Neural cell (in vitro differentiated cells): ENCODE data around the gene MAP3K14.

Experiments used
- EP300 ChIP-seq: fragments of 450-650 bp; conservative IDR thresholded peaks from 2 replicates; pipeline ENCODE4 v1.6.1; 2014; ENCODE audit warnings: antibody characterized with exemption, mild to moderate bottlenecking, moderate library complexity; ENCODE audit not compliant: poor library complexity, severe bottlenecking
- EZH2 ChIP-seq: fragments of 200-600, 300-800 bp; shearing (Covaris generic), sonication (generic); IDR thresholded peaks from 2 replicates; pipeline ENCODE4 v1.6.1; 2014; ENCODE audit warnings: antibody characterized with exemption, low read length, borderline replicate concordance, mild to moderate bottlenecking; ENCODE audit not compliant: insufficient read depth, poor library complexity, severe bottlenecking
- MXI1 ChIP-seq: fragments of 450-650 bp; conservative IDR thresholded peaks from 2 replicates; pipeline ENCODE4 v1.6.1; 2014; ENCODE audit warnings: antibody characterized with exemption, mild to moderate bottlenecking; ENCODE audit not compliant: poor library complexity, severe bottlenecking
- POLR2AphosphoS5 ChIP-seq: IDR thresholded peaks from 2 replicates; pipeline ENCODE4 v1.6.1; 2012
- RAD21 ChIP-seq: fragments of 450-650 bp; conservative IDR thresholded peaks from 2 replicates; pipeline ENCODE4 v1.6.1; 2014; ENCODE audit warnings: antibody characterized with exemption, mild to moderate bottlenecking, moderate library complexity
- REST ChIP-seq: IDR thresholded peaks from 2 replicates; pipeline ENCODE4 v1.6.1; 2012; ENCODE audit warnings: borderline replicate concordance
- SMC3 ChIP-seq: fragments of 450-650 bp; conservative IDR thresholded peaks from 2 replicates; pipeline ENCODE4 v1.6.1; 2014; ENCODE audit warnings: antibody characterized with exemption, mild to moderate bottlenecking, moderate library complexity; ENCODE audit not compliant: poor library complexity
- TAF1 ChIP-seq: IDR thresholded peaks from 2 replicates; pipeline ENCODE4 v1.6.1; 2012; ENCODE audit warnings: low read depth
- TF ChIP-seq, protein P1 (sequence below): fragments of 450-650 bp; IDR thresholded peaks from 2 replicates; pipeline ENCODE4 v1.5.1; 2014; ENCODE audit warnings: antibody characterized with exemption, mild to moderate bottlenecking, moderate library complexity; ENCODE audit not compliant: poor library complexity, severe bottlenecking

DNA sequence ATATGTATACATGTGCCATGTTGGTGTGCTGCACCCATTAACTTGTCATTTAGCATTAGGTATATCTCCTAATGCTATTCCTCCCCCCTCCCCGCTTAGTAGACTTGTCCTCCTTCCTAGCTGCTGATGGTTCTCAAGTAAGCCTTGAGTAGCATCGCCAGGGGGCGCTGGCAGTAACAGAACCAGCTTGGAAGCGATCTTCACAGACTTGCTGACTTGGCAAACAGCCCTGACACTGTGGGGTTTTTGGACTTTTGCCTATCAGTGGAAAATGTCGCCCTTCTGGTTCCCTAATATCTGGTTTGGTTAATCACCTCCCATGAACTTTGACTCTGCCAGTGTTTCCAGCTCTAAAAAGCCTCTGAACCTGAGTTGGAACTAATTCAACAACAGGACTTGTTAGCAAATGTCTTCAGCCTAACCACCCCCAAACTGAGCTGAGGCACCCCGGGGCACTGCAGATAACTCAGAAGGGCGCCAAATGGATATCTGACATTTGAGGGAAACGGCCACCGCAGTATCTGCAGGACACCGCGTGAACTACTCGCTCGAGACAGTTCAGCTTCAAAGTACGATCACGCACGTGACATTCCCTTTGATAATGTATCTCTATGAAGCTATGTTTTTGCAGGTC, 39.5 kb downstream of the MAP3K14 start:
- no peak for TF ChIP-seq EP300
- TF ChIP-seq, protein P1, sequence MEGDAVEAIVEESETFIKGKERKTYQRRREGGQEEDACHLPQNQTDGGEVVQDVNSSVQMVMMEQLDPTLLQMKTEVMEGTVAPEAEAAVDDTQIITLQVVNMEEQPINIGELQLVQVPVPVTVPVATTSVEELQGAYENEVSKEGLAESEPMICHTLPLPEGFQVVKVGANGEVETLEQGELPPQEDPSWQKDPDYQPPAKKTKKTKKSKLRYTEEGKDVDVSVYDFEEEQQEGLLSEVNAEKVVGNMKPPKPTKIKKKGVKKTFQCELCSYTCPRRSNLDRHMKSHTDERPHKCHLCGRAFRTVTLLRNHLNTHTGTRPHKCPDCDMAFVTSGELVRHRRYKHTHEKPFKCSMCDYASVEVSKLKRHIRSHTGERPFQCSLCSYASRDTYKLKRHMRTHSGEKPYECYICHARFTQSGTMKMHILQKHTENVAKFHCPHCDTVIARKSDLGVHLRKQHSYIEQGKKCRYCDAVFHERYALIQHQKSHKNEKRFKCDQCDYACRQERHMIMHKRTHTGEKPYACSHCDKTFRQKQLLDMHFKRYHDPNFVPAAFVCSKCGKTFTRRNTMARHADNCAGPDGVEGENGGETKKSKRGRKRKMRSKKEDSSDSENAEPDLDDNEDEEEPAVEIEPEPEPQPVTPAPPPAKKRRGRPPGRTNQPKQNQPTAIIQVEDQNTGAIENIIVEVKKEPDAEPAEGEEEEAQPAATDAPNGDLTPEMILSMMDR: peak; percentile 87
- TF ChIP-seq EZH2: no peak
- TF ChIP-seq SMC3: peak; percentile 96
- TF ChIP-seq POLR2AphosphoS5: no peak
- no peak for TF ChIP-seq TAF1
- TF ChIP-seq REST: no peak
- TF ChIP-seq RAD21: peak; percentile 84
- no peak for TF ChIP-seq MXI1
